Thoracic aorta (tissue), 2 donors: Measurements from ENCODE around the gene ABCC11. TPM values are rescaled to one million over a fixed set of nuclear protein-coding genes. Genes with fewer than 3 reads are reported as not detected.

Experiments
- ATAC-seq: fragments of 150-250 bp; one replicate; pipeline ENCODE4 v1.8.0; 2017; ENCODE audit warnings: low read depth; ENCODE audit not compliant: insufficient number of reproducible peaks, low FRiP score
- DNase-seq: peaks from one replicate; pipeline ENCODE4 v3.0.0-alpha.2; 2020; ENCODE audit warnings: low spot score
- H3K27ac ChIP-seq, 2 donors: fragments of 200-600 bp; sonication (generic); 1 replicate in 1 of 2; 2 replicates in 1 of 2; pipeline ENCODE4 v1.5.1; 2016; ENCODE audit warnings: mild to moderate bottlenecking in 2 of 2, moderate library complexity in 2 of 2
- H3K27me3 ChIP-seq: fragments of 200-600 bp; sonication (generic); replicated peaks from 2 replicates; pipeline ENCODE4 v1.6.0; 2016; ENCODE audit warnings: mild to moderate bottlenecking; ENCODE audit not compliant: insufficient read depth
- H3K36me3 ChIP-seq: fragments of 200-600 bp; sonication (generic); one replicate; pipeline ENCODE4 v1.5.1; 2016
- H3K4me1 ChIP-seq, 2 donors: fragments of 200-600 bp; sonication (generic); 1 replicate in 1 of 2; 2 replicates in 1 of 2; pipeline versions ENCODE4 v1.5.1 to v1.6.0; 2016; ENCODE audit warnings: low read depth in 2 of 2, mild to moderate bottlenecking in 1 of 2; ENCODE audit not compliant: control insufficient read depth in 1 of 2
- H3K4me3 ChIP-seq: fragments of 200-600 bp; sonication (generic); 2 replicates; pipeline ENCODE4 v1.5.1; 2016; ENCODE audit warnings: mild to moderate bottlenecking
- H3K9me3 ChIP-seq: fragments of 200-600 bp; sonication (generic); 2 replicates; pipeline ENCODE4 v1.5.1; 2016
- CTCF ChIP-seq: fragments of 200-600 bp; sonication (generic); IDR thresholded peaks from one replicate; pipeline ENCODE4 v1.5.1; 2019; ENCODE audit warnings: antibody characterized with exemption
- total RNA-seq, 2 donors: library from RNA; depleted of rRNA; stranded (reverse); fragments of >200 nt; gene quantifications; one replicate each; pipeline versions ENCODE4 v1.1.0 to v1.2.3, GENCODE V29; 2016

The ABCC11 gene
- total RNA-seq, 2 donors from 2014 or later = not detected

GRCh38 chr16:48231727-48232492 lies 15.4 kb downstream of the ABCC11 start:
- H3K36me3 ChIP-seq = no peaks in the 10 kb centered on the region
- no peak for TF ChIP-seq CTCF
- no peak overlapping the region for H3K27ac ChIP-seq
- H3K9me3 ChIP-seq = no peaks in the 10 kb centered on the region
- DNase-seq (no peak), ATAC-seq (no peak)
- H3K27me3 ChIP-seq = no peaks in the 10 kb centered on the region
- no peak overlapping the region for H3K4me3 ChIP-seq
- H3K4me1 ChIP-seq = no peaks in the 10 kb centered on the region

GRCh38 chr16:48225456-48225855 lies 21.9 kb downstream of the ABCC11 start:
- H3K4me3 ChIP-seq = no peak overlapping the region
- no peaks in the 10 kb centered on the region for H3K36me3 ChIP-seq
- H3K9me3 ChIP-seq = no peaks in the 10 kb centered on the region
- no peak for ATAC-seq
- H3K4me1 ChIP-seq = no peaks in the 10 kb centered on the region
- TF ChIP-seq CTCF = no peak
- no peaks in the 10 kb centered on the region for H3K27me3 ChIP-seq
- no peak for DNase-seq
- no peak overlapping the region for H3K27ac ChIP-seq

- H3K27me3 ChIP-seq = no peaks in the 10 kb centered on the region
- DNase-seq (no peak), ATAC-seq (no peak)
- no peak overlapping the region for H3K4me3 ChIP-seq
- no peaks in the 10 kb centered on the region for H3K4me1 ChIP-seq
- H3K9me3 ChIP-seq = no peaks in the 10 kb centered on the region
- no peak overlapping the region for H3K27ac ChIP-seq
- TF ChIP-seq CTCF = no peak
- no peaks in the 10 kb centered on the region for H3K36me3 ChIP-seq
Measured at GRCh38 chr16:48223490-48223889, 23.8 kb downstream of the ABCC11 start.

- H3K4me1 ChIP-seq = no peaks in the 10 kb centered on the region
- no peak for DNase-seq
- no peak overlapping the region for H3K27ac ChIP-seq
- H3K4me3 ChIP-seq = no peak overlapping the region
- no peaks in the 10 kb centered on the region for H3K36me3 ChIP-seq
- no peaks in the 10 kb centered on the region for H3K9me3 ChIP-seq
- no peaks in the 10 kb centered on the region for H3K27me3 ChIP-seq
- no peak for ATAC-seq
- TF ChIP-seq CTCF = no peak
Measured at GRCh38 chr16:48220891-48221290, 26.4 kb downstream of the ABCC11 start.

GRCh38 chr16:48218473-48218872 lies 28.9 kb downstream of the ABCC11 start:
- Histone ChIP-seq H3K27ac (no peak overlapping the region), H3K4me1 (no peaks in the 10 kb centered on the region), H3K9me3 (no peaks in the 10 kb centered on the region), H3K4me3 (no peak overlapping the region), H3K36me3 (no peaks in the 10 kb centered on the region), H3K27me3 (no peaks in the 10 kb centered on the region)
- no peak for DNase-seq
- no peak for ATAC-seq
- TF ChIP-seq CTCF = no peak
